ENCODE measurements around the gene DPRX.
"Not testable (repeated sequence)": the region's sequence is repeated elsewhere in the genome, so short reads cannot be mapped to it uniquely, and the experiment has no call there.

DPRX gene

GRCh38 chr19:53646144-53646543 is 14.3 kb downstream of the DPRX start:
- DNase-seq (ENCODE audit: low read depth) = no peak

GRCh38 chr19:53647350-53647749 is 15.6 kb downstream of the DPRX start:
- no peak for DNase-seq (ENCODE audit: low read depth)

GRCh38 chr19:53647792-53648191 is 16.0 kb downstream of the DPRX start:
- no peak for DNase-seq (ENCODE audit: low read depth)

- no peak for DNase-seq (ENCODE audit: low read depth)
Observed at GRCh38 chr19:53649746-53650593, 18.2 kb downstream of the DPRX start.

GRCh38 chr19:53652476-53652875 is 20.7 kb downstream of the DPRX start:
- no peak for DNase-seq (ENCODE audit: low read depth)

- no peak for DNase-seq (ENCODE audit: low read depth)
Observed at GRCh38 chr19:53655042-53655665, 23.4 kb downstream of the DPRX start.

- no peak for DNase-seq (ENCODE audit: low read depth)
Observed at GRCh38 chr19:53657330-53657729, 25.5 kb downstream of the DPRX start.

GRCh38 chr19:53657778-53658177 is 26.0 kb downstream of the DPRX start:
- DNase-seq (ENCODE audit: low read depth) = no peak

GRCh38 chr19:53659292-53659691 is 27.5 kb downstream of the DPRX start:
- no peak for DNase-seq (ENCODE audit: low read depth)

- no peak for DNase-seq (ENCODE audit: low read depth)
Observed at GRCh38 chr19:53660584-53660983, 28.8 kb downstream of the DPRX start.

- DNase-seq (ENCODE audit: low read depth) = no peak
Observed at GRCh38 chr19:53662209-53662608, 30.4 kb downstream of the DPRX start.

GRCh38 chr19:53664152-53664551 is 32.4 kb downstream of the DPRX start:
- no peak for DNase-seq (ENCODE audit: low read depth)

GRCh38 chr19:53664760-53665159 is 33.0 kb downstream of the DPRX start:
- DNase-seq (ENCODE audit: low read depth) = no peak

GRCh38 chr19:53666331-53666730 is 34.5 kb downstream of the DPRX start:
- DNase-seq (ENCODE audit: low read depth) = not testable (repeated sequence)

GRCh38 chr19:53668804-53669203 is 37.0 kb downstream of the DPRX start:
- DNase-seq (ENCODE audit: low read depth) = not testable (repeated sequence)

- DNase-seq (ENCODE audit: low read depth) = no peak
Observed at GRCh38 chr19:53670345-53670744, 38.5 kb downstream of the DPRX start.

- DNase-seq (ENCODE audit: low read depth) = no peak
Observed at GRCh38 chr19:53671663-53672062, 39.9 kb downstream of the DPRX start.
